Mammary epithelial cell (primary cell): ENCODE data around the gene TMEM89.

Source experiments
- EZH2 ChIP-seq: IDR thresholded peaks from 2 replicates; pipeline ENCODE4 v1.6.1; 2012; ENCODE audit warnings: low read length, inconsistent platforms, borderline replicate concordance
- TF ChIP-seq, protein P1 (sequence below), 2 donors: IDR thresholded peaks in 1 of 2; conservative IDR thresholded peaks in 1 of 2; 2 replicates each; pipeline ENCODE4 v1.5.1; 2011 to 2012; ENCODE audit warnings: inconsistent platforms in 2 of 2, low read length in 2 of 2, mild to moderate bottlenecking in 2 of 2, control low read depth in 1 of 2, low read depth in 1 of 2; ENCODE audit not compliant: insufficient read depth in 1 of 2; ENCODE audit errors: extremely low read depth in 1 of 2

DNA sequence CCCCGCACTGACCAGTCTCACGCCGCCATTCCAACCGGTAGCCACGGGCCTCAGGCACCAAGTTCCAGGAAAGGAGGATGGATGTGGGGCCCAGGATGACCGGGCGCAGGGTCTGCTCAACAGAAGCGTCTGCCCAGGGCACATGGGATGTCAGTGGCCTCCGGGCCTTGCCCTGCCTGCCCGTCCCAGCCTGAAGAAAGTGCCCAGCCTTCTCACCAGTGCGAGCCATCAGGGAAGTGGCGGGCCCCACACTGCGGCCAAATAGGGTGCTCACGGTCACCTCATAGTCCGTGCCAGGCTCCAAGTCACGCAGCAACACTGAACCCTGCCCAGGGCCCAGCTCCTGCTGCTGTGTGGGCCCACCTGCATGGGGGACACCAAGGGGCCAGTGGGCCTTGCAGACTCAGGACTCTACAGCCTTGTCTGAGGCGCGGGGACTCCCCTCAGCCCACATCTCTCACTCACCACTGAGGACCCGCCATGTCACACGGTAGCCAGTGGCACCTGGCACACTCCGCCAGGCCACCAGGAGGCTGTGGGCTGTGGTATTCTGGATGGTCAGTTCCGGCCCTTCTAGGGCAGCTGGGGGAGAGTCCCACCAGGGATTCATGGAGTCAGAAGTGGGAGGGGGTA, 29.6 kb downstream of the TMEM89 start:
- TF ChIP-seq, protein P1, sequence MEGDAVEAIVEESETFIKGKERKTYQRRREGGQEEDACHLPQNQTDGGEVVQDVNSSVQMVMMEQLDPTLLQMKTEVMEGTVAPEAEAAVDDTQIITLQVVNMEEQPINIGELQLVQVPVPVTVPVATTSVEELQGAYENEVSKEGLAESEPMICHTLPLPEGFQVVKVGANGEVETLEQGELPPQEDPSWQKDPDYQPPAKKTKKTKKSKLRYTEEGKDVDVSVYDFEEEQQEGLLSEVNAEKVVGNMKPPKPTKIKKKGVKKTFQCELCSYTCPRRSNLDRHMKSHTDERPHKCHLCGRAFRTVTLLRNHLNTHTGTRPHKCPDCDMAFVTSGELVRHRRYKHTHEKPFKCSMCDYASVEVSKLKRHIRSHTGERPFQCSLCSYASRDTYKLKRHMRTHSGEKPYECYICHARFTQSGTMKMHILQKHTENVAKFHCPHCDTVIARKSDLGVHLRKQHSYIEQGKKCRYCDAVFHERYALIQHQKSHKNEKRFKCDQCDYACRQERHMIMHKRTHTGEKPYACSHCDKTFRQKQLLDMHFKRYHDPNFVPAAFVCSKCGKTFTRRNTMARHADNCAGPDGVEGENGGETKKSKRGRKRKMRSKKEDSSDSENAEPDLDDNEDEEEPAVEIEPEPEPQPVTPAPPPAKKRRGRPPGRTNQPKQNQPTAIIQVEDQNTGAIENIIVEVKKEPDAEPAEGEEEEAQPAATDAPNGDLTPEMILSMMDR (conservative IDR thresholded peaks at IDR 0.05 in 1 of 2, IDR thresholded peaks at IDR 0.05 in 1 of 2; ENCODE audit: extremely low read depth in 1 of 2, insufficient read depth in 1 of 2, low read depth in 1 of 2, low read length in 2 of 2): no peak
- TF ChIP-seq EZH2: no peak
